ENCODE results near the gene CCL14.

- TF ChIP-seq CTCF (IDR thresholded peaks at IDR 0.05; ENCODE audit: low read depth, low read length, missing input control) (no peak), SP1 (IDR thresholded peaks at IDR 0.05) (no peak), YY1 (IDR thresholded peaks at IDR 0.05) (no peak), TAF1 (conservative IDR thresholded peaks at IDR 0.05) (no peak), EGR1 (IDR thresholded peaks at IDR 0.05; ENCODE audit: low read depth in 2 of 2) (no peak), RAD21 (IDR thresholded peaks at IDR 0.05) (no peak), MAX (IDR thresholded peaks at IDR 0.05) (no peak), JUND (IDR thresholded peaks at IDR 0.05) (no peak), REST (IDR thresholded peaks at IDR 0.05) (no peak), GABPA (IDR thresholded peaks at IDR 0.05 in 1 of 2, conservative IDR thresholded peaks at IDR 0.05 in 1 of 2) (no peak), ATF3 (IDR thresholded peaks at IDR 0.05) (no peak), NR2F2 (IDR thresholded peaks at IDR 0.05) (no peak), HNF4G (IDR thresholded peaks at IDR 0.05) (no peak), ZBTB33 (IDR thresholded peaks at IDR 0.05) (no peak)
Measured at GRCh38 chr17:35984140-35984539, 2.4 kb downstream of the CCL14 start.

All from liver (tissue), 3 donors.